ENCODE results near the gene FBXO2.
A peak's percentile ranks its signal among the peaks of the same experiment; 100 is the strongest.
"Not testable (repeated sequence)": the region's sequence is repeated elsewhere in the genome, so short reads cannot be mapped to it uniquely, and the experiment has no call there.

FBXO2 gene

GRCh38 chr1:11622398-11622797 lies 31.8 kb downstream of the FBXO2 start:
- no peak for DNase-seq

GRCh38 chr1:11620924-11621323 lies 33.3 kb downstream of the FBXO2 start:
- DNase-seq = no peak

GRCh38 chr1:11620405-11620804 lies 33.8 kb downstream of the FBXO2 start:
- DNase-seq = no peak

GRCh38 chr1:11617741-11618140 lies 36.5 kb downstream of the FBXO2 start:
- no peak for DNase-seq

GRCh38 chr1:11617314-11617713 lies 36.9 kb downstream of the FBXO2 start:
- no peak for DNase-seq

GRCh38 chr1:11616766-11617165 lies 37.5 kb downstream of the FBXO2 start:
- DNase-seq = no peak

GRCh38 chr1:11615090-11615489 lies 39.1 kb downstream of the FBXO2 start:
- DNase-seq = no peak

GRCh38 chr1:11613347-11613746 lies 40.9 kb downstream of the FBXO2 start:
- DNase-seq = no peak

GRCh38 chr1:11611638-11612327 lies 42.4 kb downstream of the FBXO2 start:
- DNase-seq = no peak

GRCh38 chr1:11610629-11611180 lies 43.5 kb downstream of the FBXO2 start:
- DNase-seq = no peak

GRCh38 chr1:11609378-11609777 lies 44.9 kb downstream of the FBXO2 start:
- not testable (repeated sequence) for DNase-seq

- not testable (repeated sequence) for DNase-seq
Observed at GRCh38 chr1:11608596-11609130, 45.6 kb downstream of the FBXO2 start.

- DNase-seq = no peak
Observed at GRCh38 chr1:11606775-11607174, 47.5 kb downstream of the FBXO2 start.

GRCh38 chr1:11602981-11603380 lies 51.2 kb downstream of the FBXO2 start:
- no peak for DNase-seq

- DNase-seq = no peak
Observed at GRCh38 chr1:11602424-11602823, 51.8 kb downstream of the FBXO2 start.

GRCh38 chr1:11600836-11601235 lies 53.4 kb downstream of the FBXO2 start:
- peak; percentile 50 to 65 for DNase-seq

- DNase-seq = no peak
Observed at GRCh38 chr1:11599891-11600576, 54.2 kb downstream of the FBXO2 start.

GRCh38 chr1:11598461-11598860 lies 55.8 kb downstream of the FBXO2 start:
- no peak for DNase-seq
